ENCODE data around the gene CXADR. TPM values are rescaled to one million over a fixed set of nuclear protein-coding genes. Genes with fewer than 3 reads are reported as not detected.
"Not testable (repeated sequence)": the region's sequence is repeated elsewhere in the genome, so short reads cannot be mapped to it uniquely, and the experiment has no call there.

CXADR gene
- polyA plus RNA-seq, 4 donors = 4.9 to 43.1 (median 38.6) TPM

GRCh38 chr21:17501107-17502006, 11.5 kb upstream of the CXADR start:
- DNase-seq (ENCODE audit: low read depth in 4 of 4, low spot score in 3 of 4) = no peak

GRCh38 chr21:17502985-17503384, 9.9 kb upstream of the CXADR start:
- not testable (repeated sequence) for DNase-seq (ENCODE audit: low read depth in 4 of 4, low spot score in 3 of 4)

- no peak for DNase-seq (ENCODE audit: low read depth in 4 of 4, low spot score in 3 of 4)
These were observed 5.9 kb upstream of the CXADR start for GRCh38 chr21:17506951-17507350.

GRCh38 chr21:17507591-17507990, 5.3 kb upstream of the CXADR start:
- DNase-seq (ENCODE audit: low read depth in 4 of 4, low spot score in 3 of 4) = no peak

- DNase-seq (ENCODE audit: low read depth in 4 of 4, low spot score in 3 of 4) = peak in 3 of 4 donors; percentile 27 to 33 (median 29)
These were observed 626 bp downstream of the CXADR start for GRCh38 chr21:17513214-17514123.

- DNase-seq (ENCODE audit: low read depth in 4 of 4, low spot score in 3 of 4) = peak in 2 of 4 donors; percentile 0 to 2
These were observed 1.4 kb downstream of the CXADR start for GRCh38 chr21:17514124-17514845.

- not testable (repeated sequence) for DNase-seq (ENCODE audit: low read depth in 4 of 4, low spot score in 3 of 4)
These were observed 4.2 kb downstream of the CXADR start for GRCh38 chr21:17517008-17517407.

GRCh38 chr21:17519208-17519738, 6.4 kb downstream of the CXADR start:
- no peak for DNase-seq (ENCODE audit: low read depth in 4 of 4, low spot score in 3 of 4)

GRCh38 chr21:17519965-17520609, 7.2 kb downstream of the CXADR start:
- DNase-seq (ENCODE audit: low read depth in 4 of 4, low spot score in 3 of 4) = no peak

GRCh38 chr21:17523007-17523451, 10.2 kb downstream of the CXADR start:
- no peak for DNase-seq (ENCODE audit: low read depth in 4 of 4, low spot score in 3 of 4)

- DNase-seq (ENCODE audit: low read depth in 4 of 4, low spot score in 3 of 4) = not testable (repeated sequence)
These were observed 11.2 kb downstream of the CXADR start for GRCh38 chr21:17523979-17524494.

- no peak for DNase-seq (ENCODE audit: low read depth in 4 of 4, low spot score in 3 of 4)
These were observed 11.8 kb downstream of the CXADR start for GRCh38 chr21:17524635-17525034.

- DNase-seq (ENCODE audit: low read depth in 4 of 4, low spot score in 3 of 4) = no peak
These were observed 13.9 kb downstream of the CXADR start for GRCh38 chr21:17526776-17527175.

GRCh38 chr21:17527240-17527639, 14.4 kb downstream of the CXADR start:
- DNase-seq (ENCODE audit: low read depth in 4 of 4, low spot score in 3 of 4) = no peak

GRCh38 chr21:17527711-17528110, 14.9 kb downstream of the CXADR start:
- DNase-seq (ENCODE audit: low read depth in 4 of 4, low spot score in 3 of 4) = no peak

- DNase-seq (ENCODE audit: low read depth in 4 of 4, low spot score in 3 of 4) = no peak
These were observed 16.8 kb downstream of the CXADR start for GRCh38 chr21:17529648-17530047.

GRCh38 chr21:17532292-17532691, 19.4 kb downstream of the CXADR start:
- DNase-seq (ENCODE audit: low read depth in 4 of 4, low spot score in 3 of 4) = no peak

GRCh38 chr21:17536381-17536780, 23.5 kb downstream of the CXADR start:
- DNase-seq (ENCODE audit: low read depth in 4 of 4, low spot score in 3 of 4) = no peak

GRCh38 chr21:17537299-17537698, 24.5 kb downstream of the CXADR start:
- no peak for DNase-seq (ENCODE audit: low read depth in 4 of 4, low spot score in 3 of 4)

- no peak for DNase-seq (ENCODE audit: low read depth in 4 of 4, low spot score in 3 of 4)
These were observed 25.7 kb downstream of the CXADR start for GRCh38 chr21:17538576-17538975.

Measured in left renal pelvis (tissue), 4 donors.